GM12891 (cell line): ENCODE data around the gene NR5A2.

Source experiments
- DNase-seq: peaks from one replicate; pipeline ENCODE4 v3.0.0; 2011; ENCODE audit warnings: low spot score; ENCODE audit not compliant: insufficient read length
- FAIRE-seq: peaks from 2 replicates; lab custom pipeline; 2011; peaks lifted over from hg19 to GRCh38; lab: Jason Lieb, UNC
- PAX5 ChIP-seq: IDR thresholded peaks from 2 replicates; pipeline ENCODE4 v1.6.1; 2011; ENCODE audit warnings: low read length, moderate library complexity, mild to moderate bottlenecking; ENCODE audit not compliant: insufficient read depth, severe bottlenecking
- POLR2A ChIP-seq: IDR thresholded peaks from 2 replicates; pipeline ENCODE4 v1.6.1; 2011; ENCODE audit warnings: low read depth, low read length, control low read depth
- POLR2AphosphoS5 ChIP-seq: IDR thresholded peaks from 2 replicates; pipeline ENCODE4 v1.6.1; 2011; ENCODE audit warnings: low read depth, low read length, control low read depth
- POU2F2 ChIP-seq: IDR thresholded peaks from 2 replicates; pipeline ENCODE4 v1.6.1; 2011; ENCODE audit warnings: low read depth, mild to moderate bottlenecking, control low read depth, low read length, moderate library complexity
- SPI1 ChIP-seq: IDR thresholded peaks from 2 replicates; pipeline ENCODE4 v1.6.1; 2011; ENCODE audit warnings: low read depth, low read length, control low read depth
- TAF1 ChIP-seq: IDR thresholded peaks from 2 replicates; pipeline ENCODE4 v1.6.1; 2011; ENCODE audit warnings: low read depth, low read length, control low read depth

NR5A2 gene

DNA sequence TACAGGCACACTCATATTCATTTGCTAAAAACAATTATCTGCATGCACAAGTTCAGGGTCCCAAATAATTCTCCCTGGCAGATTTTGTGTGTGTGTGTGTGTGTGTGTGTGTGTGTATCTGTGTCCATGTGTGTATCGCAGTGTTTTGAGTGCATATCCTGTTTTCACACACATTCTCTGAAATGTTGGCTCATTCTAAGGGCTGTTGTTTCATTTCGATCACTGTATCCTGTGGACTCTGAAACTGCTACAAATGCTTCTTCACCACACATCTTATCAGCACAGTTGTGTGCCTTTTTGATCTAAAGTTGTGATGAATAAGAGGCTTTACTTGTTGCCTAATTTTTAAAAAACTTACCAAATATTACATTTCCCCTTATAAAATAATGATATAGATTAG, 34.6 kb downstream of the NR5A2 start:
- no peak for DNase-seq
- TF ChIP-seq PAX5 (no peak), TAF1 (no peak), POU2F2 (no peak), SPI1 (no peak), POLR2A (no peak), POLR2AphosphoS5 (no peak)
- no peak for FAIRE-seq

DNA sequence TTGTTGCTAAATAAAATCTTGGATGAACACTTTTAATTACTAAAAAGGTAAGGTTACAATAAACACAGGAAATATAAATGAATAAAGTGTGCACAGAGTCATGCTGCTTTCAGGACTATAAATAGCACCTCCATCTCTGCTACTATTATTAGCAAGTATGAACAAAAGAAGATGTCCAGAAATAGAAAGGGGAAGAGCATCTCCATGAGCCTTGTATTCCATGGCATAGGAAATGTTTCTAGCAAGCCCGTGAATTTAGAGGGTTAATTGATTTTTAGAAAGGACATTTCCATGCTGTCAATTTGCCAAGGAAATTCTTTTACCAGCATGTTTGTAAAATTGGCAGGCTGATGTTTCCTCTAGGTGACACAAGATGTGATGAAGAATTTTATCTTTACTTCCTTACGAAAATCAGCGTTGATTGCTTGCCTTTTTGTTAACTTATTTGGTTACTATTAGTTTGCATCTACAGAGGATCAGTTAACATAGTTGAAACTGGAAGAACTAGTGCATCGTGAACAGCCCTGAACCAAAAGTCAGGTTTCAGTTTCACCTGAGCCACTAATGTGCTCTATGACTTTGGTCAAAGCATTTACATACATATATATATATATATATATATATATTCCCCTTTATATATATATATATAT, 45.3 kb downstream of the NR5A2 start:
- TF ChIP-seq TAF1 (no peak), SPI1 (no peak), POLR2A (no peak), POU2F2 (no peak), PAX5 (no peak), POLR2AphosphoS5 (no peak)
- FAIRE-seq = peak; percentile 70
- DNase-seq = no peak

- FAIRE-seq (no peak), DNase-seq (no peak)
- TF ChIP-seq POLR2AphosphoS5 (no peak), SPI1 (no peak)
Measured at GRCh38 chr1:200073286-200073637, 45.8 kb downstream of the NR5A2 start.

DNA sequence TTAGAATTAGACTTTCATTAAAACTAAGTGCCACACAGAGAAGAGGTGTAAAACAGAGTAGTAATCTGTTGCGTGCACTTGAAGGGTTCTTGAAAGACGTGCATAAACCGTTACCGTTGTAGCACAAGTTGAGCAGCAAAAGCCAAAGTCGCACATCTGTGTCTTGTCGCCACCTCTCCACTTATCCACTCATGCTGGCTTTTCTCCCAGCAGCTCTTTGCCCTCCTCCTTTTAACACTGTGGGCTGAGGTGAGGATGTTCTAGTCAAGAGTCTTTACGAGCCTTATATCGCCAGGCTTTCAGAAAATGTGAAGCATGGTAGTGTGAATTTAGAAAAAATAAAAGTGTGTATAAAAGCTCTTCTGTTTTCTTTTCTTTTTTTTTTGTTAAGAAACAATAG, 48.0 kb downstream of the NR5A2 start:
- TF ChIP-seq POLR2A (no peak), POLR2AphosphoS5 (no peak), TAF1 (no peak), SPI1 (no peak), POU2F2 (no peak), PAX5 (no peak)
- DNase-seq = no peak

GRCh38 chr1:200075938-200076546, 48.5 kb downstream of the NR5A2 start:
- TF ChIP-seq PAX5 (no peak), POLR2AphosphoS5 (no peak), TAF1 (no peak), SPI1 (no peak), POU2F2 (no peak), POLR2A (no peak)
- no peak for DNase-seq
- no peak for FAIRE-seq

More for the DNA sequence above, 48.0 kb downstream of the NR5A2 start:
- FAIRE-seq = no peak

- no peak for FAIRE-seq
- TF ChIP-seq POU2F2 (no peak), POLR2AphosphoS5 (no peak), SPI1 (no peak)
Measured at GRCh38 chr1:200079232-200079940, 51.9 kb downstream of the NR5A2 start.

GRCh38 chr1:200081151-200081968, 53.9 kb downstream of the NR5A2 start:
- DNase-seq (no peak), FAIRE-seq (no peak)
- TF ChIP-seq POU2F2 = no peak

More at GRCh38 chr1:200079232-200079940, 51.9 kb downstream of the NR5A2 start:
- no peak for DNase-seq

DNA sequence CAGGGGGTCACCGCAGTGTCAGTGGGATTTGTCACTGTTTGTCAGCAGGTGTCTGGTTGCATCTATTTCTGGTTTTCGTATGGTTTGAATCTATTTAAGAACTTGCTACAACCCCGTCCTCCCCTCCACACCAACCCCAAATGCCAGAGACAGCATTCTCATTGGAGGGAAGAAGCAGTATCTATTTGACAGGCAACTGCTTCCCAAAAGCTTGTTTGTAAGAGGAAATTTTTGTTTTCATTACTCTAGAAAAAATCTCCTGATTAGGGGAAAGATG, 54.4 kb downstream of the NR5A2 start:
- no peak for TF ChIP-seq POU2F2
- TF ChIP-seq PAX5 = no peak
- TF ChIP-seq SPI1 = no peak
- TF ChIP-seq POLR2A = no peak
- TF ChIP-seq TAF1 = no peak
- FAIRE-seq (no peak), DNase-seq (no peak)

- FAIRE-seq (no peak), DNase-seq (no peak)
- no peak for TF ChIP-seq POU2F2
- TF ChIP-seq POLR2AphosphoS5 = no peak
- TF ChIP-seq SPI1 = no peak
- TF ChIP-seq PAX5 = no peak
- no peak for TF ChIP-seq TAF1
- no peak for TF ChIP-seq POLR2A
Measured at GRCh38 chr1:200082329-200082728, 54.8 kb downstream of the NR5A2 start.
